Right lobe of liver (tissue), 4 donors: ENCODE data around the gene DOCK10.

Experiments used
- POLR2A ChIP-seq: fragments of 450-650 bp; IDR thresholded peaks from one replicate; pipeline ENCODE4 v1.6.1; 2017; ENCODE audit warnings: antibody characterized with exemption, mild to moderate bottlenecking
- TF ChIP-seq, protein P1 (sequence below), 4 donors: fragments of 200-600 bp in 3 of 4; fragments of 450-650 bp in 1 of 4; IDR thresholded peaks; one replicate each; pipeline versions ENCODE4 v1.5.1 to v1.8.0; 2016 to 2022; ENCODE audit warnings: antibody characterized with exemption in 4 of 4, mild to moderate bottlenecking in 2 of 4
- donor health status: DM: no; HTN: no; CAD: no.
- donor health status: DM: no; HTN: no; CAD: no.
- donor health status: DM: no; HTN: yes; CAD: no.

- TF ChIP-seq, protein P1, sequence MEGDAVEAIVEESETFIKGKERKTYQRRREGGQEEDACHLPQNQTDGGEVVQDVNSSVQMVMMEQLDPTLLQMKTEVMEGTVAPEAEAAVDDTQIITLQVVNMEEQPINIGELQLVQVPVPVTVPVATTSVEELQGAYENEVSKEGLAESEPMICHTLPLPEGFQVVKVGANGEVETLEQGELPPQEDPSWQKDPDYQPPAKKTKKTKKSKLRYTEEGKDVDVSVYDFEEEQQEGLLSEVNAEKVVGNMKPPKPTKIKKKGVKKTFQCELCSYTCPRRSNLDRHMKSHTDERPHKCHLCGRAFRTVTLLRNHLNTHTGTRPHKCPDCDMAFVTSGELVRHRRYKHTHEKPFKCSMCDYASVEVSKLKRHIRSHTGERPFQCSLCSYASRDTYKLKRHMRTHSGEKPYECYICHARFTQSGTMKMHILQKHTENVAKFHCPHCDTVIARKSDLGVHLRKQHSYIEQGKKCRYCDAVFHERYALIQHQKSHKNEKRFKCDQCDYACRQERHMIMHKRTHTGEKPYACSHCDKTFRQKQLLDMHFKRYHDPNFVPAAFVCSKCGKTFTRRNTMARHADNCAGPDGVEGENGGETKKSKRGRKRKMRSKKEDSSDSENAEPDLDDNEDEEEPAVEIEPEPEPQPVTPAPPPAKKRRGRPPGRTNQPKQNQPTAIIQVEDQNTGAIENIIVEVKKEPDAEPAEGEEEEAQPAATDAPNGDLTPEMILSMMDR (IDR thresholded peaks at IDR 0.05) = no peak
- TF ChIP-seq POLR2A = no peak
Measured at GRCh38 chr2:225033440-225034318, 8.6 kb downstream of the DOCK10 start.
